LoVo (cell line): ENCODE measurements around the gene KCNQ1.

ENCODE experiments used
- DNase-seq: peaks from one replicate; pipeline ENCODE4 v3.0.0-alpha.2; 2016; ENCODE audit warnings: low spot score

KCNQ1 gene

DNA sequence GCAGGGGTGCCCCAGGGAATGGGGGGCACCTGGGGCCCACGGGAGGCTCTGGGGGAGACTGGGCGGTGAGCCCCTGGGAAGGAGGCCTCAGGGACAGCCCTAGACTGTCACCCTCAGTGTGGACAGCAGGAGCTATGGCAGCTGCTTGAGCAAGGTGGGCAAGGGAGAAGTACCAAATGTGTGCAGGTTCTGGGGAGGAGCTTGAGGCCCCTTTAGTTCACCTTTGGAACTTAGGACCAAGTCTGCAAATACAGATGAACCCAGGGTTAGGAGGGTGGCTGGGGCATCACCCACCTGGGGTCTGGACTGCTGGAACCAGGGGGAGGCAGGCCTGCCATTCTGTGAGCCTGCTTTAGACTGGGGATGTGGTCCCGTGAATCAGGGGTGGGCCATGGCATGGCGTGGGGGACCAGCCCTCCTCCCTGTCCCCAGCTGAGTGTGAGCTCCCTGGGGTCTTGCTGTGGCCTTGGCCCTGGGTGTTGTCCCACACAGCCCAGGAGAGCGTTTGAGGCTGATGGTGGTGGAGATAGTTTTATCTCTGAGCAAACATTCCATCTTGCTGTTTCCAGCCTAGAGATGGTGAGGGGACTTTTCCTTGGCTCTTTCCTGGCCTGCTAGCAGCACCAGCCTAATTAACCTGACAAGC lies 122.3 kb downstream of the KCNQ1 start:
- no peak for DNase-seq

DNA sequence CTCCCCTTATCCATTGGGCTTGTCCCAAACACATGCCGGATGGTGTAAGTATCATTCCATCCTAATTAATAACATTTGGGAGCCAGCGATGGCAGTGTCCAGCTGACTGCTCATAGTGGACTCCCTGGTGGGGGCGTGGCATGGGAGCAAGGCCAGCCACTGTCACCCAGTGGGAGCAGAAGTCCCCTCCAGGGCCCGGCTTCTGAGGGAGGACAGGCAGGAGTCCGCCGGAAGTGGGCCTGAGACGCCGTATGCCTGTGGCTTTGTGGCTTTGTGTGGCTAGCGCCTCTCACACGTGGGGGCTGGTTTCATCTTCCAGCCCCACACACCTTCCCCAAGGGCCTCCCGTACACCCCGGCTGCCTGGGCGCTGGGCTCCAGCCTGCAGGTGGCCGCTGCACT lies 124.5 kb downstream of the KCNQ1 start:
- DNase-seq, result no peak

DNA sequence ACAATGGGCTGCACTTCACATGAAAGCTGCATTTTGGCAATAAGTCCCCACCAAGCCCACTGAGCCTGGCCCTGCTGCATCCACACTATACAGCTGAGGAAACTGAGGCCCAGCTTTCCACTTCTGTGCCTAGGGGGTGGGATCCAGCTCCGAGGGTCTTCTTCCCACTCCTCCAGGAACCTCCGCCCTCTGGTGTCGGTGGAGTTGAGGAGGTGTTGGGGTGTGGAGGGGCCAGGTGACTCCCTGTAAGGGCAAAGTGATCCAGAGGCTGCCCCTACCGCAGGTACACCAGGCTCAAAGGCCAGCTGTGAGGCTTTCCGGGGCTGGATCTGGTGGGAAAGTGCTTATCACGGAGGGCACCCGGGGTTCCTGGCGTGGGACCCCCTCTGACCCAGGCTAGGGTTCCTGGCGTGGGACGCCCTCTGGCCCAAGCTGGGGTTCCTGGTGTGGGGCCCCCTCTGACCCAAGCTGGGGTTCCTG lies 125.0 kb downstream of the KCNQ1 start:
- DNase-seq, result no peak

DNA sequence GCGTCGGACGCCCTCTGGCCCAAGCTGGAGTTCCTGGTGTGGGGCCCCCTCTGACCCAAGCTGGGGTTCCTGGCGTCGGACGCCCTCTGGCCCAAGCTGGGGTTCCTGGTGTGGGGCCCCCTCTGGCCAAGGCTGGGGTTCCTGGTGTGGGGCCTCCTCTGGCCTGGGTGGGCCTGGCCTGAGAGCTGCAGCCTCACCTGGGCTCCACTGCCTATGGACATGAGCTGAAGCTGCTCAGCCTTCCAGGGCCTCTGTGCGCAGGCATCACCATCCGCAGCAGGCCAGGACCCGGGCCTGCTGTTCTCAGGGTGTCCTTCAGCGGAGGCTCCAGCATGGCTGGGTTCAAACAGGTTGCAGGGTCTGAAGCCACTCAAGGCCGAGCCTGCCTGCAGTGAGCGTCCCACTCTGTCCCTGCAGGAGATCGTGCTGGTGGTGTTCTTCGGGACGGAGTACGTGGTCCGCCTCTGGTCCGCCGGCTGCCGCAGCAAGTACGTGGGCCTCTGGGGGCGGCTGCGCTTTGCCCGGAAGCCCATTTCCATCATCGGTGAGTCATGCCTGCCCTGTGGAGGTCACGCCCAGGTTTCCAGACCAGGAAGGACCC lies 125.5 kb downstream of the KCNQ1 start:
- no peak for DNase-seq

DNA sequence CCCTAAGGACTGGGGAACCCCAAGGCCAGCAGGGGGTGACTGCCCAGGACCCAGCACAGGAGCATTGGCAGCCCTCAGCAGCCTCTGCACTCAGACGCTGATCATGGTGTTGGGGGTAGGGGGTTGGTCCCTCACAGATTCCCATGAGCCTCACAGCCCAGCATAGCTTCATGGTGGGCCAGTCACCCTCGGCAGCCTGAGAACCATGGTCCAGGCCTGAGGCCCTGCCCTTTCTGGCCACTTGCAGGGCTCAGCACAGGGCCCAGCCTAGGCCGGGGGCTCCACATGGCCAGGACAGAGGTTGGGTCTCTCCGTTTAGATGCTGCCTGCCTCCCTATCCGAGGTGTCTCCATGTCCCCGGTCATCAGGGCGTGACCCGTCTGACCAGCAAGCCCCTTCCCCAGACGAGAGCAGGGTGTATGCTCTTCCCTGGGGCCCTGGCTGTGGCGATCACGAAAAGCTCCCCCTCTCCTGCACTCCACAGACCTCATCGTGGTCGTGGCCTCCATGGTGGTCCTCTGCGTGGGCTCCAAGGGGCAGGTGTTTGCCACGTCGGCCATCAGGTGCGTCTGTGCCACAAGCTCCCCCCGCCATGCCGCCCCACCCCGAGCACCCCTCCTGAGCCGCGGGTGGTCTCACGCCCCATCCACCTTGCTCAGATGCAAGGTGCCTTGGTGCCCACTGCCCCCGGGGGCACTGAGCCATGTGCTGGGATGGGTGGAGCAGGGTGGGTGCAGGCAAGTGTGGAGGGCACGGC lies 126.2 kb downstream of the KCNQ1 start:
- no peak for DNase-seq

DNA sequence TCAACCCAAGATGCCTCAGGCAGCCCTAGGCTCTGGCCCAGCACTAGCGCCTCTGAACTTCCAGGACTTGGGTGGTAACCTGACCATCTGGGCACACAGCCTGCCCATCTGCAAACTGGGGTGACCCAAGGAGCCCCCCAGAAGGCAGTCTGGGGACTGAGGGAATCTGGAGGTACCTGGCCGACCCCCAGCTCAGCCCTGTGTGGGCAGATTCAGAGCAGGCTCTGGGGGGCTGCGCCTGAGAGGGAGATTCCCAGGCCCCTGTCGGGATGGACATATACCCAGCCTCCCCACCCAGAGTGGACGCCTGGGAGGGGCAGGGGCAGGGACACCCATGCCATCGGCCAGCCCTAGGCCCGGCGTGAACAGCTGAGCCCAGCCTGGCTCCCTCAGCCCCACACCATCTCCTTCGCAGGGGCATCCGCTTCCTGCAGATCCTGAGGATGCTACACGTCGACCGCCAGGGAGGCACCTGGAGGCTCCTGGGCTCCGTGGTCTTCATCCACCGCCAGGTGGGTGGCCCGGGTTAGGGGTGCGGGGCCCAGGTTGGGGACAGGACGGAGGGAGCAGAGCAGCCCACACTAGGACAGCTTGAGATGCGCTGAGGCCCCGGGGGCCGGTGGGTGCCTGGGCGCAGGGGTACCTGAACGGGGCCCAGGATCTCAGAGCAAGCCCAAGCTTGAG lies 126.9 kb downstream of the KCNQ1 start:
- no peak for DNase-seq

DNA sequence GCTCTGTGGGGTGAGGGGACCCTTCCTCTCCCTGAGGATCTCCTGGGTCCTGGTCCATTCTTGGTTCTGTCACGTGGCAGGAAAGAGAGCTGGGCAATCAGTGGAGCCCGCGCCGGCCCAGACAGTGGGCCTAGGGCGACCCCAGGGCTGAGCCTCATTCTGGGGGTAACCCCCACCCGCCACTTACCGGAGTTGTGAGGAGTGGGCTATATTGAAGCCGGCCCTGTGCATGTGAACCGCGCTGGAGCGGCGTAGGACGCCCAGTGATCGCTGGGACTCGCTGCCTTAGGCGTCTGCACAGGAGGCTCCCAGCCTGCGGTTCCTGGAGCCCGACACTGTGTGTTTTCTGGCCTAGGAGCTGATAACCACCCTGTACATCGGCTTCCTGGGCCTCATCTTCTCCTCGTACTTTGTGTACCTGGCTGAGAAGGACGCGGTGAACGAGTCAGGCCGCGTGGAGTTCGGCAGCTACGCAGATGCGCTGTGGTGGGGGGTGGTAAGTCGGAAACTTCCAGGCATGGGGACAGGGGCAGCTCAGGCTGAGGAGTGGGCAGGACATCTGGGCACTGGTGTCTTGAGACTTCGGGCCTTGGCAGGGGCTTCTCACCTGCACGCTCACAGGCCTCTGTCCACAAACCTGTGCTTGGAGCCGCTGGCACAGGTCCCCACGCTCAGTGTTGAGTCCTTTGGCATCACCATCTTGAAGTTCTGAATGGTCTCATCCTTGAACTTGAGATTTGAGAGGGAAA lies 127.9 kb downstream of the KCNQ1 start:
- no peak for DNase-seq

DNA sequence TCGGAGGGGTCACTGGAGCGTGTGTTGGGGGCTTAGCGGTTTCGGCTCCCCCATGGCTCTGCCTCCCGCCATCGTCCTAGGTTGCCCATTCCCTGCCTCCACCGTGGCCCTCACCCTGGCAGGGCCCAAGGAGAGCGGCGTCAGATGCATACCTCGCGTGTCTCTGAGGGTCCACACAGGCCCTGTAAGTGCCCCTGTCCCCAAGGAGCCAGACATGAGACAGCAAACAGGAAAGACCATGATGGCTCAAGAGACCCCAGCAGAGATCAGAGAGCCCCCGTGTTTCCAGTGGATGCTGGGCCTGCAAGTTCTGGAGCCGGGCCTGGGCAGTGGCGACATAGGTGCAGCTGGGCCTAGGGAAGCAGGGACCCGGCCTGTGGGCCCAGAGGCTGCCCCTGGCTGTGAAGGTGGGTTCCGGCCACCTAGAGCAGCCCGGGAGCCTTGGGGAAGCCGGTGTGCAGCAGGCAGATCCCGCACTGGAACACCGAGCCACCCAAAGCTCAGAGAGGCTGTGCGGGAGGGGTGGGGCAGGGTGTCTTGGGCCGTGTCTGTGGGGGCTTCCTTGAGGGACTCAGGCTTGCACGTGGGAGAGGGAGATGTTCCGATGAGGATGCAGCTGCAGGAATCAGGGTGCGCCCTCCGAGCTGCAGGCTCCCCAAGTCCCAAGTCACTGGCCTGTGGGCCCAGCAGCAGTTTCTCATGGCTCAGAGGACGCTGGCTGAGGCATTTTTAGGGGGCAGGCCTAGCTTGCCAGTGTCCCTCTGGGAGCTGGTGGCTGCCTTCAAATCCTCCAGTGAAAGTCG lies 128.6 kb downstream of the KCNQ1 start:
- no peak for DNase-seq

DNA sequence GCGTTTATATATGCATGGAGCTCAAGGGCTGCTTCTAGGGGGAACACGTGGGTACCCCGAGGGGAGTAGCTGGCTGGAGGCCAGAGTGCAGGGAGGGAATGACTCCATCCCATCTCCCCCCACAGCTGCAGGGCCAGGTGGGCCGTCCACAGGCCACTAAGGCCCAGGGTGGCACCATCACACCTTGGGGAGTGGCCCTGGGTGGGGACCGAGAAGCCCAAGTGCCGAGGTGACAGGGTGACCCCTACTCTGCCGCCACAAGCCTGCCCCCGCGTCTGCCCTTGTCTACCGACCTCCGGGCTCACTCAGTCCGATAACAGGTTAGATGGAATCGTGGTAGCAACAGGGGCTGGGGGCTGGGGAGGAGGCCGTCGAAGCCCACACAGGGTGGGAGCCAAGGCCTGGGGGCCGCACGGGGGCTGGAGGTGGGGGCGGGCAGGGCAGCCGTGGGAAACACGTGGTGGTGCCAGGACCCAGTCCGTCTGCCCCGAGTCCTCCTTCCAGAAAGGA lies 129.3 kb downstream of the KCNQ1 start:
- no peak for DNase-seq

DNA sequence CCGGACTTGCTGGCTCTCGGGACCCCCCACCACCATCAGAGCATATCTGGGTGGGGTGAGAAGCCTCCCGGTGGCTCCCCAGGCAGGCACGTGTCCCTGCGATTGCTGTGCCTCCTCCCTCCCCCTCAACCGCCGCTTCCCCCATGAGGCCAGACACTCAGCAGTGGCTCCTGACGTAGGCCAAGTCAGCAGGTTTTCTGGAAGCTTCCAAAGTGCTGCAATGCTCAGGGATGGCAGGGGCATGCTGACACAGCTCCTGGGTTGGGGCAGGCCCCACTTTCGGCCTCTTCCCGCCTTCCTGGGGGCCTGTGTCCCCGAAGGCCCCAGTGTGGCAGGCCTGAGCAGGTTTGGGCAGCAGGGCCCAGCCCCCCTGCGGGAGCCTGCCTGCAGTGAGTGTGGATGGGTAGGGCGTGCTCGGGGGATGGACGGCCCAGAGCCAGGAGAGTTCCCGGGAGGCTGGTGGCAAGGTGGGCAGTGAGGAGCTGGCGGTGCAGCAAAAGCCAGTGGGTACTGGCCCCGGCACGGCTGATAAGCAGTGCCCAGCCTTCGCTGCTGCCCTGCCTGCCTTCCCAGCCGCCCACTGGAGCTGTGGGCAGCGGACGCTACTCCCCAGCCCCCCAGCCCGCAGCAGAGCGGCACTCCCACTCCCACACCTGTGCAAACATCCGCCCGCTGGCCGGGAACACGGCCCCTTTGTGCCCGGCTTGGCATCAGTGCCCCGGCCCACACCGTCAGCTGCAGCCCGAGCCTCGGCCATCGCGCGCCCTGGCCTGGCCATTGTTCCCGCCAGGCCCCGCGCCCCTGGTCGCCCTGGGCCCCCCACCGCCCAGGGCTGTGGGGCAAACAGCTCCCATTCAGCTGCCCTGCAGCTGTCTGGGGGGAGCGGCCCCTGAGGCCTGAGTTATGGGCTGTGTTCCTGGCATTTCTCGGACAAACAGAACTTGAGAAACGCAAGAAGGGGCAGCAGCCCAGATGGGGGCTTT lies 130.0 kb downstream of the KCNQ1 start:
- no peak for DNase-seq

DNA sequence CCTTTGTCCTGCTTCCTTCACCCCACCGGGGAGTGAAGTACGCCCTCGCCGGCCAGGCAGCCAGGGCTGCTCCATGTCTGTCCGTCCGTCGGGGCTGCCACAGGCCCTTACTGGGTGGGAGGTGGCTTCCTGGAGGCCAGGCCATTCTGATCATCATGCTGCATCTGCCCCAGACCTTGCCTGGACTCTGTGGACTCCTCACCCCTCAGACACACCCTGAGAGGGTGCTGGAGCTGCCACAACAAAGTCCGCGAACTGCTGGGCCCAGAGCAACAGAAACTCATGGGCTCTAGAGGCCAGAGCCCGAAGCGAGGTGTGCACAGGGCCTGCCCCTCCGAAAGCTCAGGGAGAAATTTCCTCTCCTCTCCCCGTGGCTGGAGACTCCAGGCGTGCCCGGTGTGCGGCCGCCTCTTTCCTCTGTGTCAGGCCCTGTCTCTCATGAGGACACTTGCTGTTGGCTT lies 130.8 kb downstream of the KCNQ1 start:
- no peak for DNase-seq

DNA sequence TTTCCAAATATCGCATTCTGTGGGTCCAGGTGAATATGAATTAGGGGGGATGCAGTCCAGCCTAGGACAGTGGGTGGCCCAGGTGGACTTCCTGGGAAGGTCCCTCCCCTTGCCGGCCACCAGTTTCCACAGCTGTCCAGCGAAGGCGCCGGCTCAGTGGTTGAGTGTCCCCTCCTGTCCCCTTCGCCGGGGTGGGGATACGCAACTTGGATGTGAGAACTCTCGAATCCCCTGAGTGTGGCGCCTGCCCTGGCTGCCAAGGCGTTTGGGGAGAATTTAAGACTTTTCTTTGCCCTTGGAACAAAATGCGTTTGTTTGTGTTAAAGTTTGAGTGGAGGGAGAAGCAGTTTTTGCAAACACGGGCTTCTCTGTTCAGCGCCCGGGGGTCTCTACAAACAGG lies 131.3 kb downstream of the KCNQ1 start:
- DNase-seq, result no peak

DNA sequence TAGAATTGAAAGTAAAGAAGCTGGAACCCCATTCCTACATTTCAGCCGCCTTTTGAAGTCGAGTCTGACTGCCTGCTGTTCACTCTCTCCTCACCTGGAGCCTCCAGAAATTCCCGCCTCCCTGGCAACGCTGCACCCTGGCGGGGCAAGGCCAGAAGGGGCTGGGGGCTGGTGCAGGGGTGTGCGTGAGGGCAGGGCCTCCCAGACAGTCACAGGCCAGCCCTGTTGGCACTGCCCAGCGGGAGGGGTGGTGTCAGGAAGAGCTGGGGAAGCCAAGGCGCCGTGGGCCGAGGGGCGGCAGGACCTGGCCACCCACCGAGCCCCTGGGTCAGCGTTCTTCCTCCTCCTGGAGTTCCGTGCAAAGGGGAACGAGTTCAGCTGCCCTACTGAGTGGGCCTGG lies 131.7 kb downstream of the KCNQ1 start:
- DNase-seq, result no peak

DNA sequence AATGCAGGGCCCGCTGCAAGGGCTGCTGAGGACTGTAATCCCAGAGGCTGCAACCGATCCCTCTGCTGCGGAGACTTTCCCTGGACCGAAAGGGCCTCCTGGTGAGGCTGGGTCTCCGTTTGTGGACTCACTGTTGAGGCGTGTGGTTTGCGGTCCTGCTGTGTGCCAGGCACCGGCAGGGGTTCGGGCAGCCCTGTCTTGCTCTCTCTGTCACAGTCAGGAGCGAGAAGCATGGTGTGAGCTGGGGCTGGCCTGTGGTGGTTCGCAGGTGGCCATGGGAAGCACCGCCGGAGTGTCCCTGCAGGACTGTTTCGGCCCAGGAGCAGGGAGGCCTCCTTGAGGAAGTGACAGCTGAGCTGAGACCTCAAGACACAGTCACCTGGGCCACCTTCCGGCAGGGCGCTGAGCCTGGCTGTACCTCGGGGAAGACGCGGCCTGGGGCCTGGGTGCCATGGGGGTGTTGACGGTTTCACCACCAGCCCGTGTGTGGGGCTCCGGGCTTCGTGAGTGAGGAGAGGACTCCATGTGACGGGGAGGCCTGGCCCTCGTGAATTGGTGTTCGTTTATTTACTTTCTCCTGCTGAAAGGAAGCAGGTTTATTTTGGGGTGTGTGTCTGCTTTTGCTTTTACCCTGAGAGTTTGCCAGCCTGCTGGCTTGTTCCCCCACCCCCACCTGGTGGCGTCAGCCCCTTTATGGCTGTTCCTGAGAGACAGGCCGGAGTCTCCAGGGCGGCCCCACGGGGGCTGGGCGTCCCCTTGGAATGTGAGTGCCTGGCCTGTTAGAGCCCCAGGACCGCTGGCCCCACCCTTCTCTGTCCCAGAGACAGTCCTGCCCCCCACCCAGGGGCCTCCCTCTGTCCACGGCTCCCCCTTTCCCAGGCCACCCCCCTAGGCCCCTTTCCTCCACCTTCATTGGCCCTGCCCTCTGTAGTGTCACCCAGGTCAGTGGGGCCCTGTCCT lies 132.5 kb downstream of the KCNQ1 start:
- DNase-seq, result no peak

DNA sequence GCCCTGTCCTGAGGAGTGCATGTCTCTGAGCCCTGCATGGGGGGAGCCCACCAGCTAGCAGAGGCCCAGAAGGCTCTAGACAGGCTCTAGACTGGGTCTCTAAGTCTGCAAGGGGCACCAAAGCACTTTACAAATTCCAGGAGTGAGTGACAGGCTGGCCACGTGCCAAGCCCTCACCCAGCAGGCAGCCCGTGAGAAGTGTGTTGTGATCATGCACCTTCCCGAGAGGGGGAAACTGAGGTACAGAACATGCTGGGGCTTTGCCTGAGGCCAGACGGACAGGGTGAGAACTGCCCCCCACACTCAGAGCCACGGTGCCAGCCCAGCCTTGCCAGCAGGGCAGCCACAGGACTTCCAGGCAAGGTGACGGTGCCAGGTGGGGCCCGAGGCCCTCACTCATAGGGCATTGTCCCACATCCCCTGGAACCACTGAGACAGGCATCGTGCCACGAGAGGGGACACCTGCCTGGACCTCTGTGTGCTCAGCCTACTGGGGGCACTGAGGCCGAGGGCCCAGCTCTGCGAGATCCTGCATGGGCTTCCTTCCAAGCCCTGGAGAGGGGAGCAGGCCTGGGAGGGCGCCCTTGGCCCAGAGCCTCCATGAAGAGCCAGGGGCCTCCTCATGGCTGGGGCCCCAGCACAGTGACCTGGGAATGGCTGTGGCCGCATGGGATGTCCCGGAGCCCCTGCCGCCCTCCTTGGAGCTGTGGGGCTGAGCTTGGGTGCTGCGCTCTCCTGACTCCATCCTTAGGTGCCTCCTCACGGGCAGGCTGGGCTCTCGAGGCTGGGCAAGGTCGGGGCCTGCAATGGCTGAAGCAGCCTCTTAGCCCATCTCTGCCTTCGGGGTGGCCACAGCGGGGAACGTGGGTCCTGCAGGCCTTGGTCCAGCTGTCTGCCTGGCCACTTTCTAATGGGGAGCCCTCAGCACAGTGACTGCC lies 133.5 kb downstream of the KCNQ1 start:
- DNase-seq, result no peak

DNA sequence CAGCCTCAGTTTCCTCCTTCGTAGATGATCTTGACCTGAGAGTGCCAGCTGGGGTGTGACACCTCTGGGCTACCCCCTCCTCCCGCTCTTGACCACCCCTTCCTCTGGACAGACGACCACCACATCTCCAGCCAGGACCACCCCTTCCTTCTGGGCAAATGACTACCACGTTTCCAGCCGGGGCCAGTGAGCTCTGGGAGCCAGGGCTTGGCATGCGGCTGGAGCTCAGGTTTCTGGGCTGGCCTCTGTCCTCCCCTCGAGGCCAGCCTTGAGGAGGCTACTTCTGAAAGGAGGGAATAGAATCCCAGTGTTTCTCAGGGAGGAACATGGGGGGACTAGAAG lies 134.1 kb downstream of the KCNQ1 start:
- DNase-seq, result no peak

DNA sequence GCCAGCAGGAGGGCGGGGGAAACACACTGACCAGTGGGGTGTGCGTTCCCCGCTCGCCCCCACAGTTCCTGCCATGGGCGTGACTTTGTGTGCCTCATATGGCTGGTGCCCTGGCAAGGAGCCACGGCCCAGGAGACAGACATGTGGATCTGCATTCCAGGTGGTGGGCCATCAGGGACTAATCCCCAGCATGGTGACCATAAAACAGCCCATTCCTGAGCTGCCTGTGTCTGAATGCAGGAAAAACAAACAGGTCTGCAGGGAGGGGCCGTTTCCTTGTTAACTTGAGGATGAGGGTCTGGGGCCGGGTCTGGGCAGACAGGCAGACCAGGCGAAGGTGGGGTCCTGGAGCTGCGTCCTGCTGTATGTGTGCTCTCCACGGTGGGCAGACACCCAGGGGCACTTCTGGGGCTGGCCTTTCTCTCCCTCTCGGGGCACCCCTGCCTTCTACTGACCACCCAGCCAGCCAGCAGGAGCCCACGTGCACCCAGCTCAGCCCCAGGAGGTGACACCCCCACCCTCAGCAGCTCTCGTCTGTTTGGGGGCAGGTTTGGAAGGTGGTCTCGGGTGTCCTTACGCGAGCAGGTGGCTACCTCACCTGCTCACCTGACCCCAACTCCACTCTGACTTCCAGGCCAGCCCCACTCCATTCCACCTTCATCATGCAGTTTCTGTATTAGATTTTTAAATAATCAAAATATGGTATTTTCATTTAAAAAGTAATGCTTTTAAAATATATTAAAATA lies 134.7 kb downstream of the KCNQ1 start:
- no peak for DNase-seq
